Stimulated activated CD8-positive, alpha-beta memory T cell treated with anti-CD3 and anti-CD28 coated beads, Interleukin-12 subunit alpha, Interleukin-12 subunit beta, amount 100 ng/mL, for 24 hours (primary cell): ENCODE results near the gene KRT15.
"Not testable (repeated sequence)": the region's sequence is repeated elsewhere in the genome, so short reads cannot be mapped to it uniquely, and the experiment has no call there.

Experiments
- DNase-seq: peaks from one replicate; pipeline ENCODE4 v3.0.0-alpha.2; 2020; ENCODE audit errors: extremely low read depth

Gene KRT15

DNA sequence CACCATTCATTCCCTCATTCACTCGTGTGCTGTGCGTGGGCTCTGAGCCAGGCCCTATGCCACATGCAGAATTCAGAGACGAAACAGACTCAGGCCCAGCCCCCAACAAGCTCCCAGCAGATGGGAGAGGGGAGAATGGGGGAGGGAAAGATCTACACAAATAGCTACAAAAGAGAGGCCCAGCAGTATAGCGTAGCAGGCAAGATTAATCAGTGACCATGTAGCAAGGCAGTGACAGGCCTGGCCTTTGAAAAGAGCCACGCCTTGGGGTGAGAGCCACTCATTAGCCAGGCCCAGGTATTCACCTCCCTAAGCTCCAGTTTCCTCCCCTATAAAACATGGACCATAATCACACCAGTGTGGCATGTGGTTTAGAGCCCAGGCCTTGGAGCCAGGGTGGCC is 25.8 kb upstream of the KRT15 start:
- no peak for DNase-seq

DNA sequence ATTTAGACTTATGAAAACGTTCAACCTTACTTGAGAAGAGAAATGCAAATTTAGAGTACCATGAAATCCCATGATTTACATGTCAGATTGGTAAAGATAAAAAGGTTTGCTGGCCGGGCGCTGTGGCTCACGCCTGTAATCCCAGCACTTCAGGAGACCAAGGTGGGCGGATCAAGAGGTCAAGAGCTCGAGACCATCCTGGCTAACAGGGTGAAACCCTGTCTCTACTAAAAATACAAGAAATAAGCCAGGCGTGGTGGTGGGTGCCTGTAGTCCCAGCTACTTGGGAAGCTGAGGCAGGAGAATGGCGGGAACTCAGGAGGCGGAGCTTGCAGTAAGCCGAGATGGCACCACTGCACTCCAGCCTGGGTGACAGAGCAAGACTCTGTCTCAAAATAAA is 24.1 kb upstream of the KRT15 start:
- DNase-seq = not testable (repeated sequence)

DNA sequence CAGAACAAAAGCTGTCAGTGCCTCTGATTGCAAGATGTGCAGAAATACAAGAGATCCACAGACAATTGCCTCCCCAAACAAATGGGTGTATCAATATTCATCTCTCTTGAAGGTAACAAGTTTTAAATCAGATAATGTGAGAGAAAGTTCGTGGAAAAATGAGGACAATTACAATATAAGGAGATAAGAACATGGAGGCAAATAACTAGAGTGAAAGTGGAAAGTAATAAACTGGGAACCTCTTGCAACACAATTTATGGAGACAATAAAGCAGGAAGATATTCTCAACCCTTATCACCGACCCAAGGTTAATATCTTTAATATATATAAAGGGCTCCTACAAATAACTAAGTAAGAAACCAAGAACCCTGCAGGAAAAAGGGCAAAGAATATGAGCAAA is 23.7 kb upstream of the KRT15 start:
- DNase-seq = no peak

DNA sequence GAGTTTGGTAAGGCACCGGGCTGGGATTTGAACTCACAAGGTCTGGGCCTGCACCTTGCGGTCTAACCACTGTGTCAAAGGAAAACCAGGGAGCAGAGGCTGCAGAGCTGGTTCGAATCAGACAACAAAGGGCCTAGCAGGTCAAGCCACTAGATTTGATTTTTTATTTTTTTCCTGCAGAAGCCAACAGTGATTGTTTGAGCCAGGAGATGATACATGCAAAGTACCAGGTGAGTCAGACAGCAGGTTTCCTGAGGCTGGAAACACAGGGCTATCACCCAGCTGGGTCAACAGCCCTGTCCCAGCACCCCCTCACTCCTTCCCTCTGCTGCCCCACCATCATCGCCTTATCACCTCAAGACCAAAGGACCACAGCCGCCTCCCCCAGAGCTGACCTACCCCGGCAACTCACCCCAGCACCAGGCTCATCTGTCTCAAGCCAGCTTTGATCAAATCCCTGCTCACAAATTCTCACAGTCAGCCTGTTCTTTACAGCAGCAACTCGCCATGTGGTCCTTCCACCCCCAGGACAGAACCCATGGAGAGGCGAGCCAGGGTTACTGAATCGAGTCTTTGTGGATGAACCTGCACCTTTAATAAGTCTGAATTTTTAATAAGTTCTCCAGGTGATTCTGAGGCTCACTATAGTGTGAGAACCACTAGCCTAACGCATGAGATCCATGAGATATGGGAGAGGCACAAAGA is 22.4 kb upstream of the KRT15 start:
- DNase-seq = no peak

DNA sequence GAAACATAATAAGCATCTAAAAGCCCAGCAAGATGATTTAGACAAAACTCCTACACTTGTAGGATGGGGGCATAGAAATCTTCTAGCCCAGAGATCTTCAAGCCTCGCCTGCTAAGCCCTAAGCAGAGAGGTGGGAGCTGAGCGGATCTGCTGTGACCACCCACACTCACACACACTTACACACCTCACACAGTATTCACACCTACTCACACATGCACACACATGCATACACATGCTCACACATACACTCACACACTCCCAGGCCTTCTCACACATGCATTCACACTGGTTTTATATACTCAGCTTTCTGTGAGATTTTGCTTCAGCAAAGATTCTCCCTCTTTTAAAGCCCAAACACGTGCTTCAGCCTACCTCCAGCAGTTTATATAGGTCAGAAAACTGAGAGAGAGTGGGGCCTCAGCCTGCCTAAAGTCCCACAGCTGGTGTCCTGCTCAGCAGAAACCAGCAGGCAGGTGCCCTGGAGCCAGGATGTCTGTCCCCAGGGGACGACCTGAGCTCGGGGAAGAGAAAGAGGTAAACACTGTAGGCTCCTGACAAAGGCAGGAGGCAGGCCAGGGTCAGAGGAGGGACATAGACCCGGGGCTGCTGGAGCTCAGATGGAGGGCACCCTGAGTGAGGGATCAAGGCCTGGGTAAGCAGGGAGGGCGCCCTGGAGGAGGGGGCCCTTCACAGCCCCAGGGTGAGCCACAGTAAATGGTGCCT is 21.4 kb upstream of the KRT15 start:
- DNase-seq = no peak

DNA sequence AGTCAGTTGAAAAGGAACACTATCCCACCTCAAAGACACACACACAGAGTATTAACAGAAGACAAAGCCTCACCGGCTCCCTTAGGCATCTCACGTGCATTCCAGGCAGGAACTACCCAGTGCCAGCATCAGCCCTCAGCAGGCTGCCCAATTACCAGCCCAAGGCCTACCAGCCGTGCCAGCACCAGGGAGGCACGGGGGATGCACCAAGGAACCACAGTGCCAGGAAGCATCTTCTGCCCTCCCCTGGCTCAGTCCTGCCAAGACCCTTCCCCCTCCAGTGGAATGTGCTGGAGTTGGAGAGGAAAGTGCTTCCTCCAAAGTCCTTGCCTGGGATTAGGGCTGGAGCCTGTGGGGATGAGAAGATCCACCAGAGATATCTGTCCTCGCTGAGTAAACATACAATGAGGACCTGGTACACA is 20.4 kb upstream of the KRT15 start:
- DNase-seq = no peak

DNA sequence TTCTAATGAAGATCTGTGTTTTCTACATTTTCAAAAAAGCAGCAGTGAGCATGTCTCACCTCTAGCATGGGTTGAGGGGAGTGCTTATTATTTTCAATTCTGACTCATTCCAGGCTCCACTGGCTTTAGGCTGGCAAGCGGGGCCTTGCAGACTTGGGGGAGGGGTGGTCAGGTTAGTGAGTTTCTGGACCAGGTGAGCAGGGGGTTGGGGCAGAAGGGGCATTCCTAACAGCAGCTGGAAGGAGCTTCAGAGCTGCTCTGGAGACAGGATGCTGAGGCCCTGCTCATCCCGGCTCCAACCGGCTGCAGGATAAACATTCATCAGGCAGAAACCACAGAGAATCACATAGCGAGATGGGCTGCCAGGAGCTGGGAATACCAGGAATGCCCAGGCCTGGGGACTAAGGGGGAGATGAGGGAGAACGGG is 19.9 kb upstream of the KRT15 start:
- no peak for DNase-seq

DNA sequence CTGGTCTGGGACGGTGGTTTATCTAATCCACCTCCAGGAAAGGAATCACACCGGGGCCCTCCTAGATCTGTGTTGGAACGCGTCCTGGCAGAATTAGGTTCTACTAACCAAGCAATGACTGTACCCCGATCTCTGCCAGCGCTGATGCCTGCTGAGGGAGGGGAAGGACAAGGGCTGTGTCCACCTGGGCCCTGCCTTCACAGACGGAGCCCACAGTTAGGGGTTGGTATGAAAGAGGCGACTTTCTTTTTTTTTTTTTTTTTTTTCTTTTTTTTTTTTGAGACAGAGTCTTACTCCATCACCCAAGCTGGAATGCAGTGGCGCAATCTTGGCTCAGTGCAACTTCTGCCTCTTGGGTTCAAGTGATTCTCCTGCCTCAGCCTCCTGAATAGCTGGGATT is 19.3 kb upstream of the KRT15 start:
- DNase-seq = no peak

DNA sequence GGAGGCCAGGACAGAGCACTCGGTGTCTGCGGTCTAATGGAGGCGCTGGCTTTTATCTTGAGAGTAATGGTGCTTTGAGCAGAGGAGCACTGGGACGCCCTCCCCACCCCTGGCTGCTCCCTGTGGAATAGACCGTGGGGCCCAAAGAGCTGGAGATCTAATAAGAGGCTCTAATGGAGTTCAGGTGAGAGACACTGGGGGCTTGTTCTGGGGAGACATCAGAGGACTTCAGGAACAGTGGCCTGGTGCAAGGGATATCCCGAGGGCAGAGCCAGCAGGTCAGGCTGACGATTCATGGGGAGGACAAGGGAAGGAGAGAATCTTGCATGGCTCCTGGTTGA is 18.9 kb upstream of the KRT15 start:
- DNase-seq = no peak

DNA sequence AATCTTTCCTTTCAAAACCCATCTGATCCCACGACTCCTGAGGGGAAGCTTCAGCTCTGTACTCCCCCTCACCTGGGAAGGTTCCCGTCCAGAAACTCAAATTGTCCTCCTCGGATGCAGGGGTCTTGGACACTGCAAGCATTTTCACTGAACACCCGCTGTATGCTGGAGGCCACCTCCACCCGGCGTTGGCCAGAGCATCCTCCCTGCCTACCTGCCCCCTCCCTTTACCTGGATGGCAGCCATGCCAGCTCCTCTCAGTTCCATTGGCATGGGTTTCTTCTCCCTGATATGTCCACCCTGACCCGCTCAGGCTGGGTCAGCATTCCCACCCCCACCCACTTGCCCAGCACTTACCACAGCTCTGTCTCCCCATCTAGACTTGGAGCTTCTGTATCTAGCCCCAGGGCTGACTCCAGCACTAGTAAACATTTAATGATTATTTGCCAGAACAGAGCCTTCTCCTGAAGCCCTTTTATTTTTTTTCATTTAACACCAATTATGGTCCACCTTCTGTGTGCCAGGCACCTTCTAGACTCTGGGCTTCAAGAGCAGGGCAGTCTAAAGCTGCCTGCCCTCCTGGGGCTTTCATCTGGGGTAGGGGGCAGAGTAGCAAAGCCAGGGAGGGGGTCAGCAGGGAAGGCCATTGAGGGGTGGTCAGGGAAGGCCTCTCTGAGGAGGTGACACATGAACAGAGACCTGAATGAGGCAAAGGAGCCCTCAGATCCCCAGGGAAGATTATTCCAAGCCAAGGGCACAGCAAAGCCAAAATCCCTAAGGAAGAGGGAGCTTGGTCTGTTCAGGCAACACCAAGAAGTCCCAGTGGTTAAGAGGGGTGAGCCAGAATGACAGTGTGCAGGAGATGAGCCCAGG is 18.3 kb upstream of the KRT15 start:
- no peak for DNase-seq

DNA sequence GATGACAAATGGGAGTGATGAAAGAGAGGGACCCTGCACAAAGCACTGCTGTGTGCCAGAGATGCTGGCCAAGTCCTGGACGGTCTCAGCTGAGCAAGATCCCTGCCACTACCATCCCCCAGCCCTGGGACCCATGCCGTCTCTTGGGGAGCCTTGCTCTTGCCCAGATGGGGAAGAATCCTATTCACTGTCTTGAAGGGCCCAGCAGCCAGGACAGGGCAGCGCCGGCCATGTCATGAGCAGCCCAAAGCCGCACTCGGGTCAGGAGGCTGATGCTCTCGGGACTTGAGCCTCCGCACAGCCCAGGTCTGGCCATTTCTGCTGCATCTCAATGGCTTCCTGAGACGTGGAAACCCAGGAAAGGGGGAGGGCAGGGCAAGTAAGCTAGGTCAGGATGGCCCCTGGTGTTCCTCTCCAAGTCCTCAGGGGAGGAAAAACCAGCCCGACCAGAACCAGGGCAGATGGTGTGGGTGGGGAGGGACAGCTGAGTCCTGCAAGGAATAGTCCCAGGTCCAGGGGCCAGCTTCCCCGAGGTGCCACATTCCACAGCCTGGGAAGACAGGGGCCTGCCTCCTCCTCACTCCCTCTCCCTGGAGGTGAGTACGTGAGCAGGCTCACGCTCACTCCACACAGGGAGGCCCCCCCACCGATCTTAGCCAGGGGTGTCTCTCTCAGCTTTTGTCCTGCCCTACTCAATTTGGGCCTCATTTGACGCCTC is 17.2 kb upstream of the KRT15 start:
- no peak for DNase-seq

DNA sequence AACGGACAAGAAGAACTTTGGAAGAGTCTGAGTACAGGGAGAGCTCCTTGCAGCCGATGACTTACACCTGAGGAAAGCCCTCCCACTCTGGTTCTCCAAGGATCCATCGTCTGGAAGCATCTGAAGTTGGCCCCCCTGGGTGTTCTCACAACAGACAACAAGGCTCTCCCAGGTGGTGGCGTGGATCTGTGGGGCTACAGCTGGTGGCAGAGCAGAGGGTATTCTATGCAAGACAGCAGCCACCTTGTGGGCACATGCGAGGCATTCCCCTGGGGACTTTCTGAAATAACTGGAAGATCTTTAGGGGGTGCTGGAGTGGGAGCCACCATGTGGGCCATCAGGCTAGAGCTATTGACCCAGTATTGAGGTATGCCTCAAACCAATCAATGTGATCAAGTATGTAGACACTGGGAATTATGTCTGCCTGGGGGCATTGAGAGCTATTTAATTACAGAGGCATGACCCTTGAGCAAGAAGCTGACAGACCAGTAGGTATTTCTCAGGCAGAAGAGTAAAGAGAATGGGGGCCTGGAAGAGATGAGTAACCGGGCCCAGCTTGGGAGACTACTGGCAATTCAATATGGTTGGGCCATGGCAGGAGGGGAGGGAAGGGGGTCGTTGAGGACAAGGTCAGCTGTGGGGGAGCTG is 16.3 kb upstream of the KRT15 start:
- no peak for DNase-seq

DNA sequence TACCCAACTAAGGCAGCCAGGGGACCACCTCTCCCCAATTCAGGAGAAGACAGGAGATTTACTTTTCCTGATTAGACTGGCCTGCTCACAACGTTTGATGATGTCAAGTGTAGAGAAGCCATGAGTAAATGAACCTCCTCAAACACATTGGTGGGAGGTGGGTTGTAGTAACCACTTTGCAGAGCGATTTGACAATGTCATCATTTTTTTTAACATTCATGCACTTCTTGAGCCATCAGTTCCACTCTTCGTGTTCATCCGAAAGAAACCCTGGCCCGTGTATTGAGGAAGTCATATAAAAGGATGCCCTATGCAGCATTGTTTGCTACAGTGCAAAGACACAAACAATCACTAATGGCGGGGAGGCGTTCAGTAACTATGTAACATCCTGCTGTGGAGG is 14.9 kb upstream of the KRT15 start:
- DNase-seq = no peak

DNA sequence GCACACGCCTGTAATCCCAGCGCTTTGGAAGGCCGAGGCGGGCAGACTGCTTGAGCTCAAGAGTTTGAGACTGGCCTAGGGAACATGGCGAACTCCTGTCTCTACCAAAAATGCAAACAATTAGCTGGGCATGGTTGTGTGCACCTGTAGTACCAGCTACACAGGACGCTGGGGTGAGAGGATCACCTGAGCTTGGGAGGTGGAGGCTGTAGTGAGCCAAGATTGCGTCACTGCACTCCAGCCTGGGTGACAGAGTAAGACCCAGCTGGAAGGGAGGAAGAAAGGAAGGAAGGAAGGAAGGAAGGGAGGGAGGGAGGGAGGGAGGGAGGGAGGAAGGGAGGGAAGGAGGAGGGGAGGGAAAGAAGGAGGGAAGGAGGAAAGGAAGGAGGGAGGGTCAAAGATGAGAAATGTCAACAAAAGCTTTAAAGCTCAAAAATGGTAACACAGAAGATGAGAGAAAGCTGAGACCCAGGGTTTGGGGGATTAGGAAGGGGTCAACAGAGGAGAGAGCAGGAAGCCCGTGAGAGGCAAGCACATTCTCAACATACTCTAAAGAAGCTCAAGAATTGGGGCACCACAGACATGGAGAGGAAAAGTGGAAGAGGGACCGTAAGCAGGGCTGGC is 14.4 kb upstream of the KRT15 start:
- DNase-seq = no peak

DNA sequence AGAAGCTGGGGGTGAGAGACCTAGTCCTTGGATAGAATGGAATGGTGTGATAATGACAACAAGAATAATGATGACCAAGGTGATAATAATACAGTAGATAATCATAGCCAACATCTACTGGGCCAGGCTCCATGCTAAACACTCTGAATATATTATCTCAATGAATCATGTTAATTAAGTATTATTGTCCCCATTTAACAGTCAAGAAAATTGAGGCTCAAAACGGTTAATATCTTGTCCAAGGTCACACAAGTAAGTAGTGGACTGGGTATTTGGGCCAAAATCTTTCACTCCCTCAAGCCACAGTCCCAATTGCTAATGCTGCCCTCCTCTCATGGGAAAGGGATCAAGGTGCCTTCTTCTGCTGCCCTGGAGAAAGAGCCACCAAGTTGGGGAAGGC is 13.3 kb upstream of the KRT15 start:
- DNase-seq = no peak

DNA sequence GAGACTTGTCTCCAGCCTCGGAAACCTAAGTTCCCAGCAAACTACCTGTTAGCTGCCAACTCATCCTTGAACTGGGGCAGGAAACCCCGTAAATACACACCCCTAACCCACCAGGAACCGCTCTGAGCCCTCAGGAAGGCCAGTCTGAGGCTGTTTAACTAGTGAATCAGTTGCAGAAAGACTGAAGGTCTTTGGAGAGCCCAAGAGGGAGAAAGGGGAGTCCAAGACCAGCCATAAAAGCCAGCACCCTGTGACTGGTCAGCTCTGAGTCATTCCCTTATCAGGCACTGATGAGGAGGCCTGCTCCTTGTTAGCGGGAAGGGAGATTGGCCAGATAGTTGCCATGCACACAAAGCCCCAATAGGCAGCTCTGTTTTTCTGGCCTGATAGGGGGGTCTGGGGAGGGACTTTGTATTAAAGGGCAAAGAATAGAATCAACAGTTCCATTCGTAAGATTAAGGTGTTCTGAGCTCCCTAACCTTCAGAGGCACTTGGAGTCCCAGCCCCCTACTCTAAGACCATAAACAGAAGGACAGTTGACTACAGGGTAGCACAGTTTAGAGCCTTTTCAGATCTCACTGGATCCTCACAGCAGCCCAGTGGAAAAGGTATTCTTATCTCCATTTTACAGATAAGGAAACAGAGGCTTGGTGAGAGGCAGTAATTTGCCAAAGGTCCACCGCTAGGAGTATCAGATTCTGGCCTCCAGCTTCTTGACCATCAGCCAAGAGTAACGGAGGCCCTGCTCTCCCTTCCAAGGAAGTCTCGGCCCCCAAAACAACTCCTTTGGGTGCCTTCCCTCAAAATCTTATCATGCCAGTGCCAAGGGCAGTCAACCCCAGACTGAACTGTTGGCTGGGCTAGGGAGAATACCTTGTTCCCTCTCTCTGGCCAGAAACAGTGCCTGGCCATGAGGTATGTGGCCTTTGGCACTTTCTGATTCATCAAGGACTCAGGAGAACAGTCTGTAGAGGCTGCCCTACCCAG is 11.7 kb upstream of the KRT15 start:
- DNase-seq = no peak

DNA sequence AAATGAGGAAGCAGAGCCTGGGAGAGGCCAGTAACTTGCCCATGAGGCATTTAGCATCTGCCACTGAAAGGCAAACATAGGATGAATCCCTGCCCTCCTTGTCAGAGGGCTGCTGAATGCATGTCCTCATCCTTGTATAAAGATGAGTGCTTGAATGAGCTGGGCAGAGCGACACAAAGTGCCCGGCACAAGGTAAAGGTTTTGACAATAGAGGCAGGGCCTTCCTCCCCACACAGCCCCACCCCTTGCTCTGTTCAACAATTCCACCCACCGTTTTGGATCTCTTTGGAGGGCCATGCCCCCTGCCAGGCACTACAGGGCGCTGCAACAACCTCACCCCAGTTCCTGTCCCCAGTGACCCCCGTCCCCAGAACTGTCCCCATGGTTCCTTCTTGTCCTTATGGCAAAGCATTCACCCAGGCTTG is 10.8 kb upstream of the KRT15 start:
- no peak for DNase-seq

DNA sequence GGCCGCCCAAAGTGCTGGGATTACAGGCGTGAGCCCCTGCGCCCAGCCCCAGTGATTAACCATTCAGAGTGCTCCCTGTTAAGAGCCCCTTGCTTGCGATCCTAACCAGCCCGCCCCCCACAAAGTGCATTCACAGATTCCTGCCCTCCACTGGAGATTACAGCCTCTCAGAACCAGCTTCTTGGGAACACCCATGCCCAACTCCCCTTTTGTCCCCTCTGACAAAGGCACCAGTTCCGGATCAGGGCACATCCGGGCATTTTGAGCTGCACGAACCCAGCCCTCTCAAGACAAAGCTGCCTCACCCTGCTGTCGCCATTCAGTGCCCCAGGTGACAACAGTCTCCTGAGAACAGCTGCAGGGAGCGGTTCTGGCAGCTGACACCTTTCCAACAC is 10.3 kb upstream of the KRT15 start:
- DNase-seq = no peak

DNA sequence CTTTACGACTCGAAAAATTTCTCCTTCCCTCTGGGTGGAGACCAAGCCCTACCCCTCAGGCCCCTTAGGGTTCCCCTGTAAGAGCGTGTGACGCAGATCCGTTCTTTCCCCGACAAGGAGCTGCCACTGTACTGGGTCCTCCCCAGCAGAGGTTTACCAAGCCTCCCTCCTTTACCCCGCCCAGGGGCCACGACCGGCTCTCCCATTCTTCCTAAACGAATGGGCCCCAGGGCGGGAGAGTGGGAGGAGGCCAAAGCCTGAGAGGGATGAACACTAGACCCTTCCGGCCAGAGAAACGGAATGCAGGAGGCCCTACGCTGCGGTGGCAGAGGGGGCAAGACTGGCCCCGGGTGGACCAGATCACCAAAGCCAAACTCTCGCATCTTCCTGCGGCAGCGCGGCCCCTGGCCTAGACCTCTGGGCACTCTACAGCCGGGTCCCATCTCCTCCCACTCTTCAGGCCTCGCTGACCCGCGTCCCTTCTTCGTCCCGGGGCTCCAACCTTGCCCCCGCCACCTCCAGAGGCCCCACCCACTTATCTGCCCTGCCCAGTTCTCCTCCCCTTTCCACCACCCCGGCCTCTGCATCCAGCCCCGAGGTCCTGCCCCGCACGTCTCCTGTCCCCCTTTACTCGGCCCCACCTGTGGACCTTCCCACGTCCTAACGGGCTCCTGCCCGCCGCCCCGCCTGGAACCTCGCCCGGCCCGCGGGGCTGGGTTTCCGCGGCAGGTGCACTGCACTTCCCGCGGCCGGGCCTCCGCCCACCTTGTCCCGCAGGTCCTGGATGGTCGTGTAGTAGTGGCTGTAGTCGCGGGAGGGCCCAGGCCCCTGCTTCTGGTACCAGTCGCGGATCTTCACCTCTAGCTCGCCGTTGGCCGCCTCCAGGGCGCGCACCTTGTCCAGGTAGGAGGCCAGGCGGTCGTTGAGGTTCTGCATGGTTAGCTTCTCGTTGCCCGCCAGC is 8.7 kb upstream of the KRT15 start:
- no peak for DNase-seq
